GM15510 (cell line): ENCODE data around the gene ATP1A4.

Experiments used
- POLR2A ChIP-seq: IDR thresholded peaks from 3 replicates; pipeline ENCODE4 v1.6.1; 2011; ENCODE audit warnings: borderline replicate concordance; ENCODE audit not compliant: insufficient read length; ENCODE audit errors: extremely low read depth

ATP1A4 gene

DNA sequence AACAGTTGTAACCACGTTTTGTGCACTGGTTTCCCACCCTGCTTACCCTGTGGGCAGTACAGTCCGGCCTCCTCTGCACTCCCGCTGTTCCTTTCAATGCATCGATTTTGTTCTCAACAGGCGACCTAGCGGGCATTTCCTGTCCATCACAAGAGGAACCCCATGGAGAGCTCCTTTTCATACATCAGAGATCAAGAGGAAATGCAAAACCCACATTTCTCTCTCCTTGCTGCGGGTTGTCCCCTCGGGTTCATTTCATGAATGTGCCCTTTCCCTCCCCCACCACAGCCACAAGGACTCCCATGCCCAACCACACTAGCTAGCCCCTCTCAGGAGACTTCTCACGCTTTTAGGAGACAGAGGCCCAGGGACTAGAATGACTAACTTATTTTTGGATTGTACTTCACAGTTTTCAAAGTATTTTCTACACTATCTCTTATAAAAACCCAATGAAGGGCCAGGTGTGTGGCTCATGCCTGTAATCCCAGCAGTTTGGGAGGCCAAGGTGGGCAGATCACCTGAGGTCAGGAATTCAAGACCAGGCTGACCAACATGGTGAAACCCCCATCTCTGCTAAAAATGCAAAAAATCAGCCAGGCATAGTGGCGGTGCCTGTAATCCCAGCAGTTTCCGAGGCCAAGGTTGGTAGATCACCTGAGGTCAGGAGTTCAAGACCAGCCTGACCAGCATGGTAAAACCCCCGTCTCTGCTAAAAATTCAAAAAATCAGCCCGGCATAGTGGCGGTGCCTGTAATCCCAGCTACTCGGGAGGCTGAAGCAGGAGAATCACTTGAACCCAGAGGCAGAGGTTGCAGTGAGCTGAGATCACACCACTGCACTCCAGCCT, 18.4 kb downstream of the ATP1A4 start:
- TF ChIP-seq POLR2A, result no peak

- TF ChIP-seq POLR2A, result no peak
These were observed 20.0 kb downstream of the ATP1A4 start for GRCh38 chr1:160171354-160171753.

- TF ChIP-seq POLR2A, result no peak
These were observed 20.6 kb downstream of the ATP1A4 start for GRCh38 chr1:160171980-160172379.

DNA sequence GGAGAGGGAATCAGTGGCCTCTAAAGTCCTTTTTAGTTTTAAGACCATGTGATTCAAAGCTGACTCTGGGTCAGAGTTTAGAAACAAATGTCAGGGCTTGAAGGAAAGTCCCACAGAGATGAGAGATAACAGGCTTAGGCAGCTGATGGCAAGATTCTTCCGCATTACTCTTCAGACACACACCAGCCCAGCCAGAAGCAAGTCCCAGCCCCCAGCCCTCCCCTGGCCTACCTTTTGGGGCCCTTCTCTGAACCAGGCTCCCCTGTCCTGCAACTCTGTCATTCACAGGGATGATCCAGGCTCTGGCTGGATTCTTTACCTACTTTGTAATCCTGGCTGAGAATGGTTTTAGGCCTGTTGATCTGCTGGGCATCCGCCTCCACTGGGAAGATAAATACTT, 25.8 kb downstream of the ATP1A4 start:
- TF ChIP-seq POLR2A, result no peak

- no peak for TF ChIP-seq POLR2A
These were observed 26.3 kb downstream of the ATP1A4 start for GRCh38 chr1:160177667-160178066.

- no peak for TF ChIP-seq POLR2A
These were observed 27.3 kb downstream of the ATP1A4 start for GRCh38 chr1:160178731-160179130.

DNA sequence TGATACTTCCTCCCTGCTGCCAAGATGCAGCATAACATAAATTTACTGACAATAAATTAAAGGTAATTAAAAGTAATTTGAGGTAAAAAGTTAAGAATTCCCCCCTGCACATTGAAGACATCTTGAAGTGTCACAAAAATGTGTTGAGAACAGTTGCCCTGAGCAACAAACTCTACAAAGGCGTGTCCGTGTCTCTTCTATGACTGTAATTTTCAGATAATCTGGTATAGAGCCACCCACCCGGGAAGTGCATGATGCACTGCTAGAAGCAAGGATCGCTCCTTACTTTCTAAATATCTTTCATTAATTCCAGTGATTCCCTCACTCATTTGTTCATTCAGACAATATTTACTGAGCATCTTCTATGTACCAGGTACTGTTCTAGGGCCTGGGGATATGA, 27.9 kb downstream of the ATP1A4 start:
- no peak for TF ChIP-seq POLR2A

GRCh38 chr1:160186246-160186645, 34.8 kb downstream of the ATP1A4 start:
- no peak for TF ChIP-seq POLR2A

GRCh38 chr1:160186729-160187128, 35.3 kb downstream of the ATP1A4 start:
- no peak for TF ChIP-seq POLR2A

DNA sequence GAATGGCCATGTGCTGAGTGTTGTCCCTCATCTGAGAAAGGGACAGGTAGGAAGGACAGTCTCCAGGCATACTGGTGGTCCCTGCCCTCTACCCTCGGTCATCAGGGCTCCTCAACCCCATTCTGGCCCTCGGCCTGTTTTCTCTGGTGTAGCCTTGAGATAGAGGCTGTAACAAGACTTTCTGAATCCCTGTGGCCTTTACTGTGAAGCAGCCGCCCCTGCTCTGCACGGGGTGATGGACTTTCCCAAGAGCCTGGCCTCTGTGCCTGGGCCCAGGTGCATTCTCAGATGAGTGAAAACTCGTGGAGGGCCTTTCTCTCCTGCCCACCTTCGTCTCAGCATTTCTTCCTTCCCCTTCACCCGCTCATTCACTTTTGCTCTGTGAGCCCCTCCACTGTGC, 36.0 kb downstream of the ATP1A4 start:
- no peak for TF ChIP-seq POLR2A

DNA sequence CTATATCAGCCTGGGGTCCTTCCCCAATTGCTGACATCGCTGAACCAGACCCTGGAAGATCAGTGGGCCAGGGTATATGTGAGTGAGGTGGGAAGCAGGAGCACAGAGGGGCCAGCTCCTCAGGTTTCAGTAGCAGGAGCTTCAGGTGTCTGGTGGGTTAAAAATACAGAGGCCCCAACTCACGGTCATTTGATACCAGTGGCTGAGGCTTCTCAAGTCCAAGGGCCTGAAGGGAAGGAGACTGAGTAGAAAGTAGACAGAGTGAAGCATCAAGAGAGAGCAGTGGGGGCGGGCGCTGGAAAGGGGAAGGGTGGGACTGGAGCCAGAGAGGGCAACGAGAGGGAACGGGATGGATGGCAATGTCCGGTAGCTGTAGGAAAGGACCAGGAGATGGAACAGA, 36.9 kb downstream of the ATP1A4 start:
- TF ChIP-seq POLR2A, result no peak

DNA sequence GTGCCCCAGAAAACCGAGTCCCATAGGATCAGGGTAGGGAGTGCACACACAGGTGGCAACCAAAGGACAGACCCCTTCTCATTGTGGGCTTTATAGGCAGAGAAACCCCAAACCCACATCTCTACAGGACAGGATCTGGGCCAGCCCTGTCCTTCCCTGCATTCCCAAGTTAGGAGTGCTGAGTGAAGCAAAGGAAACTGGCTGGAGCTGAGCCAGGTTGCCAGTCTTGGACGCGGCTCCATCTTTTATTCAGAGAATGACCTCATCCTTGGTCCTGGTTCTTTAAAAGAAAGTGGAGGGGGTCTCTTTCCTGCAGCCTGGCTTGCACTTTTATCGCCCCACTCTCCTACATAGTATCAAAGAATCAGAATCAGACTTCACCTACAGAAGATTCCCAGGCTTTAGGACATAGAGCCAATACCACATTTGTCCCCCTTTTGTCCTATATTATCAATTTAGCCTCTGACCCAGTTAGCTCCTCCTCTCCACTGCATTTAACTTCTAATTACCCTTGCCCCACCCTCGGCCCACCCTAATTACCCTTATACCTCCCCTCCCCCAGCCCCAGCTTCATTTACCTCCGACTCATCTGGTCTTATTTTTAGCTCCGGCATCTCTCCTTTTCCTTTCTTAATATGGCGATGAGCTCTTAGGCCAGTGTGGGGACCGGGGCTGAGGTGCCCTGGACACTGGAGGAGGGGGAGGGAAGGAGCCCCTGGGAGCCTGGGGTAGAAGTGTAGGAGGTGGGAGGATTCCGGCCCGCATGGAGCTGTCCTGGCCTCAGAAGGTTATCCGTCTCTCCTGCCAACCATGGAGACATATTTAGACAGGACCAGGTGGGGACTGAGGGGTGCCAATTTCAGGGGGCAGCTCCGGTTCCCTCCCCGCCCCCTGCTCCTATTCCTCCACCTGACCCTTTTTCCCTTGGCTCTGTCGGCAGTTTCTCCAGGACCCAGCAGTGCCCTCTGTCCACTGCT, 38.5 kb downstream of the ATP1A4 start, which contains the start of gene CASQ1:
TSS of gene CASQ1 (plus strand) at position 927 of the 977 bp plus-strand sequence. CDS start 177 bp downstream, outside the sequence.
- no peak for TF ChIP-seq POLR2A

GRCh38 chr1:160191756-160192155, 40.4 kb downstream of the ATP1A4 start:
- no peak for TF ChIP-seq POLR2A

DNA sequence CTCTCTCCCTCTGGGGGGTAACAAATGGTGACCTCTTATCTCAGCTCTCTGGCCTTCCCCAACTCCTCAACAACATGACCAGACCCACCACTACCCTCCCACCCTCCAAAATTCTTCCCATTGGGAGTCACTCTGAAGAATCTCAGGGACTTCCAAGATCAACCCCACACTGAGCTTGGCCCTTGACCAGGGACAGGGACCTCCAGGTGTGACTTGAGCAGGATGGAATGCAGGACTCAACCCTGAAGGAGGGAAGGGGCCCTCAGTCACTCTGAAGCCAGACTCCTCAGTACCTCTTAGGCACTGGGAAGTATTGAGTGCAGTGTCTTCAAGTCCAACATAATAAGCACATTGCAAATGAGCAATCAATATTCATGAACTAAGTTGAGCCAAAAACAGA, 40.8 kb downstream of the ATP1A4 start:
- TF ChIP-seq POLR2A, result no peak

DNA sequence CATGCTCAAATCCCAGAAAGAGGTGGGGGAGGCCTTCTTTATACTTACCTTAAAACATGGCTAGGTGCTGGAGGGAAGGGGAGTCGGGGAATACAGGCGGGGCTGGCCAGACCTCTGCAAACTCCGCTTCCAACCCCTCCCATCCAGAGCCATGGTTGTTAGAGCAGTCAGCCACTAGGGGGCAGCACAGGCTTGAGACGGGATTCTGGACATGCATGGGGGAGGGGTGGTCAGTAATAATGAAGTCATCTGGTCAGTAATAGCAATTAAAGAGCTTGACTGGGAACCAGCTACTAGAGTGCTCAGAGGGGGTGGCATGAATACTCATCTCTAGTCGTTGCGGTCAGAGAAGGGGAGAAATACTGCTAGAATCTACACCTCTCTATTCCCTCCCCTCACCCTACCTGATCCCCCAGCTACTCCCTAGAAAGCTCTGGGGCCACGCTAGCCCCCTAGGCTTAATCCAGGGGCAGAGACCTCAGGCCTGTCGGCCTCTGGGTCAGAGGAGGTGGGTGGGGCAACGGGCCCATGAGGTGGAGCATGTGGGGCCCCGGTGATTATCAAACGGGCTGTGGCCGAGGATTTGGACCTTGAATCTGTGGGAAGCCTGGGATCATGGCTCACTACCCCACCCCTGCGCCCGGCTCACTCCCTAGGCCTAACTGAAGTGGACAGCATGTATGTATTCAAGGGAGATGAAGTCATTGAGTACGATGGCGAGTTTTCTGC, 41.9 kb downstream of the ATP1A4 start:
- TF ChIP-seq POLR2A, result no peak

- no peak for TF ChIP-seq POLR2A
These were observed 42.7 kb downstream of the ATP1A4 start for GRCh38 chr1:160193832-160194736.
